SIG-M5 treated with dmso at 0.1 percent for 504 hours (cell line): ENCODE measurements around the gene FOXP4.

ENCODE experiments used
- DNase-seq: peaks from one replicate; lab custom pipeline; 2025; ENCODE audit not compliant: unreplicated experiment; lab: John Stamatoyannopoulos, UW

Gene FOXP4

DNA sequence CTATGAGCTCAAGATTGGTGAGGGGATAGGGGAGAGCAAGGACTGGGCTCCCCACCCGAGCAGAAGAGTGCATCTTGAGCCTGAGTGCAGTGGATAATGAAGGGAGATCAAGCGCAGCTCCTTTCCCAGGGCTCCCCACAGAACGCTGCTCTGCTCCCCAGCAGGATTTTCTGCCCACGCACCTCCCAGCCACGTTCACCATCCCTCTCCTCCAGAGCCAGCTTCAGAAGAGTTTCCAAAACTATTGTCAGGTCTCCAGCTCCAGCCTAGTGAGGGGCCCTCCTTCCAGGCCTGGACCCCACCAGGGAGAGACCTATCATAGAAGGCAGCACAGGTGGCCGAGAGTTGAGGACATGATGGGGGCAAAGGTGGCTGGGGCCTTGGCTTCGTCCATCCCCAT, 34.5 kb downstream of the FOXP4 start:
- DNase-seq: no peak

DNA sequence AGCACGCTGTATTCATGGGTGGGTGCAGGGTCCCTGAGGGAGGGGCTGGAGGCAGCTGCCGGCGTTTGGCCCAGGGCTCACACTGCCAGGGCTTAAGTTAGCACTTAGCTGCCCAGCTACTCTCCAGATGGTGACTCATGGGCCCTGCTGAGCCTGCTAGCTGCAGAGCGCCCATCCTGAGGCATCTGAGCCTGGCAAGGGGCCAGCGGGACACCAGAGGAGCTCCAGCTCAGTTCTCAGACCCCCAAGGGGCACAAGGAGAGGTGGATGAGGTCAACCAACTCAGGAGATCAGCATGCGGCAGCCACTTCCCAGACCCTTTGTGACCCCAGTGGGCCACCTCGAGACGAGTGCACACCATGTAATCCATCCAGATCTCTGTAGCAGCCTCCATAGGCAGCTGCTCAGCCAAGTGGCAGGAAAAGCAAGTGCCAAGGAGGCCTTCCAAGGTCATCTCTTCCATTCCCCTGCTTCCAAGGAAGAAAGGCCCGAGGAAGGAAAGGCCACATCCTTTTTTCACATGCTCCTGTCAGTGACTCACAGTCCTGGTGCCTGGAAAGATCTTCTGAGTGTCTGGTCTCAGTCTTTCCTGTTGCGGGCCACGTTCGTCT, 35.3 kb downstream of the FOXP4 start:
- DNase-seq: no peak

DNA sequence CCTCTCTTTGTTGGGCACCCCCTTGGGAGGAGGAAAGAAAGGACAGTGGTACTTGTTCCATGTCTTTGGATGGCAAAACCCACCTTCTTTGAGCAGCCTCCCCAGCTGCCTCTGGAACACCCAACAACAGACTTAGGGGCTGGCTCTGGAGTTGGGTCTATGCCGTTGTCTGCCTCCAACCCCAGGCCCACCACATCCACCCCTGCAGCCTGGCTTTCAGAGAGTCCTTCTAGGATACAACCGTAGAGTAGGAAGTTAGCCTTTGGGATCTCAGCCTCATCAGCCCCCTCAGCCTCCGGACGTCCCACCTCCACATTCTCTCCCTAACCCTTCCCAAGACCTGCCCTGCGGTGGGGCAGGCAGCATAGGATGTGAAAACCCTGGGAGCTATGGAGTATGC, 36.4 kb downstream of the FOXP4 start:
- DNase-seq: no peak

DNA sequence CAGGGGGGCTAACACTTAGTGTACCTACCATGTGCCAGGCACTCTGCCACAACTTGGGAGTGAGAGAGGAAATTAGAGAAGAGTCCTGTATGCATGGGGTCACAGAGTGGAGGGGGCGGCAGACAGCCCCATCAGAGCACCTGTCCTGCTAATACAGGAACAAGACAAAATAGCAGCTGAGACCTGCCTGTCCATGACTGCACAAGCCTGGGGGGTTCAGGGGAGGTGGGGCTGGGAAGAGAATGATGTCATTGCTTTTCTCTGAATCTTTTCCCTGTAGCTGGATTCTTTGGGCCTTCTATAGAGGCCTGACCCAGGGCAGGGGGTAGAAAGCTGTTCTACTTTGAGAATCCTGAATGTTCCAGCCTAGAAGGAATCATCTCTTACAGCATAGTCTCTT, 37.4 kb downstream of the FOXP4 start:
- DNase-seq: no peak

DNA sequence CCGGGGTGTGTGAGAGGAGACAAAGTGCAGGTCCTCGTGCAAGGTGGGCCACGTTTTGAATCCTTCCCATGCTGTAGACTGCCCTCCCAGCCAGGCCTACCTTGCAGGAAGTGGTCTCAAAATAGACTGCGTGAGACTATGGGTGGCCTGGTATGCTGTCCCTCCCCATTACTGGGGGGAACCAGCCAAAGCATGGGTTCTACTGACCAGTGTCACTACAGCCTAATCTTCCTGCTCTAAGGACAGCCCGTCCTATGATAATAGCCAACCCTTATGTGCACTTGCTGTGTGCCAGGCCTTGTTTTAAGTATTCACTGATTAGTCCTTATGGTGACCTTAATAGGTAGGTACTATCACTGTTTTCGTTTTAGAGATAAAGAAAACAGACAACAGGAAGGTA, 38.0 kb downstream of the FOXP4 start:
- no peak for DNase-seq

DNA sequence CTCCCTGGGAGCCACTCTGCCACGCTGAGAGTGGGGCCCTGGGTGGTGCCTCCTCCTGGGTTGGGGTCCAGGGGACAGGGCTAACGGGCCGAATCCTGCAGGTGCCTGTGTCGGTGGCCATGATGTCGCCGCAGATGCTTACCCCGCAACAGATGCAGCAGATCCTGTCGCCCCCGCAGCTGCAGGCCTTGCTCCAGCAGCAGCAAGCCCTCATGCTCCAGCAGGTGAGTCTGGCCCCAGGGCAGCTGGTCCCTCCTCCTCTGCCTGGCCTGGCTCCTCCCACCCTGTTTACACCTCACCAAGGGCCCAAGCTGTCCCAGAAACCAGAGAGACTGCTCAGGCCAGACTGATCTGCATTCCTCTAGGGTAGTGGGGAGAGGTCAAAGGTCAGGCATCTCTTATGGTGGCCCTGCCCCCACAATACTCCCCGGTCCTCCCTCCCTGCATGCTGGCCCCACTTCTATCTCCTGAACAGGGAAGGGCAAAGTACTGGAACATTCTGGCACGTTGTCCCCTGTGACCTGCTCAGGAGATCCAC, 38.6 kb downstream of the FOXP4 start:
- DNase-seq: peak; percentile 8

DNA sequence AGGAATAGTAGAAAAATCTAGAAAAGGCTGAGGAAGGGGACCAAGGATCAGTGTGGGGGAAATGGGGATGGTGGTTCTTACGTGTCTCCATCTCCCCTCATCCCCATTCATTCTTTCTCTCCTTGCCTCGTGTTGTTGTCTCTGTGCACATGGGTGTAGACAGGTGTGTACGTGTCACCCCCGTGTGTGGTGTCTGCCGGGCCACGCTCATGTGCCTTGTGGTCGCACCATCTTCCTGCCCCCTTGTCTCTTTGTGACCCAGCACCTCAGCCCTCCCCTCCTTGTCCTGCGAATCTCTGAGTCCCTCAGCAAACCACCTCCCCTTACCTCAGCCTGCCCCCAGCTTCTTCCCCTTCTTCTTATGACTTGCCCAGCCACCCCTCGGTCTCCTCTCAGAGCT, 39.4 kb downstream of the FOXP4 start:
- DNase-seq: no peak

DNA sequence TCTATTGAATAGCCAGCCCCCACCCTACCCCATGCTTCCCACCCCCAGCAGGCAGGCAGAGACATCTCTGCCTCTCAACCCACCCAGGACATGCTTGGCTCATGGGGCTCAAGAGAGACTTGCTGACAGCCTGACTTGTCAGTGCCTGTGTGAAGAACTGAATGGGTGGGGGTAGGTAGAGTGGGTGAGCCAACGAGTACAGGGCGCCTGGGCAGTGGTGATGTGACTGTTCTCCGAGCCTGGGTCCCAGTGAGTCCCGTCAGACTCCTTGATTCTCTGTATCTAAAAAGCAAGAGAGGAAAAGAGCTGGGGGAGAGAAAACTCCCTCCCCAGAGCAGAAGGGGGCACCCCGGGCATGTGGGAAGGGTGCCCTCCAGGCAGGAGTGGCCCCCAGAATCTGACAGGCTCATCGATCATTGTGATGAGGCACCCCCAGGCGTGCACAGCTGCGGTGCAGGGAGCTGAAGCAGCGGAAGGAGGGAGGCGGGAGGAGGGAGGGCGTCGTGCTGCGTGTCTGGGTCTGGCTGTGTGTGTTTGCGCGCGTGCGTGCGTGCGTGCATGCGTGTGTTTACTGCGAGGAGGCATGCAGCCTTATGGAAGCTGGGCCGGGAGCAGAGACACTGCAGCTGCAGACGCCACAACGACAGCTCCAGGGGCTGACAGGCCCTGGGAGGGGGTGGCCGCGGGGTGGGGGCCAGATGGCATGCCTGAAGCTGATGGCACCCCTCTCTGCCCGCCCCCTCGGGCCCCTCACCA, 40.2 kb downstream of the FOXP4 start:
- DNase-seq: no peak

DNA sequence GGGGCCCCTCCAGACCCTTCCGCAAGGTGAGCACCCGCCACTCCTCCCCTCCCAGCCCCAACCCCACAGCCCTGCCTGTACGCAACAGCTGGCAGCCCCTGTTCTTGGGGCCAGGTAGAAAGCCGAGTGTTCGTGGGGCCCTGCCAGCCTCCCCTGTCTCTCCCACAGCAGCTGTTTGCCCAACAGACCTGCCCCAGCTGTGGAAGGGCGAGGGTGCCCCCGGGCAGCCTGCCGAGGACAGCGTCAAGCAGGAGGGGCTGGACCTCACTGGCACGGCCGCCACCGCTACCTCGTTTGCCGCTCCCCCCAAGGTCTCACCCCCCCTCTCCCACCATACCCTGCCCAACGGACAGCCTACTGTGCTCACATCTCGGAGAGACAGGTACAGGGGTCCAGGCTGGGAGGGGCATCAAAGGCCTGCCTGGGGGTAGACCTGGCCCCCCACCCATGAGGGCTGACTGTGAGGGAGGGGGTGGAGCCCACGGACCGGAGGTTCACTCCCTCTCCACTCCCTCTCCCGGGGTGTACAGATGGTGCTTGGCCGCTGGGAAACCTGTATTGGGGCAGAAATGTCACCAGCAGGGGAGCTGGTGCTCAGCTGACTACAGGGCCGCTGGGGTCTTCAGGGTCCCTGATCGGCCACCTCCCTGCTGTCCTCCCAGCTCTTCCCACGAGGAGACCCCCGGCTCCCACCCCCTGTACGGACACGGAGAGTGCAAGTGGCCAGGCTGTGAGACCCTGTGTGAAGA, 41.1 kb downstream of the FOXP4 start:
- DNase-seq: no peak

DNA sequence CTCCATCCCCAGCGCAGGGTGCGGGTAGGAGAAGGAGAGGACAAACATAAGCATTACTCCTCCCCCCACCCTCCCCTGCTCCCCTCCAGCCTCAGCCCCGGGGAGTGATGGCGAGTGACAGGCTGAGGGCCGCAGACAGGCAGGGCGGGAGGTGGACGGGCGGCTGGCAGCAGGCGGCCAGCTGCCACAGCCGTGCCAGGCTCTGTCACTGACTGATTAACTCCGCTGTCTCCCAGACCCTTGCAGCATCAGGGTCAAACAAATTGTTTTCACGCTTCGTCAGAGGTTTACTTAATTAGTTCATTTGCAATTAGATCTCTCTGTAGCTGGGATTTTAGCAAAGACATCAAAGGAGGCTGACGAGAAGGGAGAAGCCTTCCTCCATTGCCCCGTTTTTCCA, 41.9 kb downstream of the FOXP4 start:
- no peak for DNase-seq

DNA sequence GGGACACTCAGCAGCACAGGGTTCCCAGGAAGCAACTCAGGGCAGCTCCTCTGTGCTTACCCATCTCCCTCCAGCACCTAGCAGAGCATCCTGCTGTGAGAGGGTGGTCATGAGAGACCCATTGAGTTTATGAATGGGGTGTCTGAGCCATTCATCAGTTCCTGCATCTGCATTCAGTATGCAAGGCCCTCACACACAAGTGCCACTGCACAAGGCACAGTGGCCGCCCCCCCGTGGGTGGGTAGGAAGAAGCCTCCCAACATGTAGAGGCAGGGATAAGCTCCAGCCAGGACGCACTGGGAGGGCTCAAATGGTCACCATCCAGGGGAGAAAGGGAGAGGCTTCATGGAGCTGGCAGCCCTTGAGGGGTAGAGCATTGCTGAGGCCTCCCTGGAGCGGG, 43.0 kb downstream of the FOXP4 start:
- no peak for DNase-seq

DNA sequence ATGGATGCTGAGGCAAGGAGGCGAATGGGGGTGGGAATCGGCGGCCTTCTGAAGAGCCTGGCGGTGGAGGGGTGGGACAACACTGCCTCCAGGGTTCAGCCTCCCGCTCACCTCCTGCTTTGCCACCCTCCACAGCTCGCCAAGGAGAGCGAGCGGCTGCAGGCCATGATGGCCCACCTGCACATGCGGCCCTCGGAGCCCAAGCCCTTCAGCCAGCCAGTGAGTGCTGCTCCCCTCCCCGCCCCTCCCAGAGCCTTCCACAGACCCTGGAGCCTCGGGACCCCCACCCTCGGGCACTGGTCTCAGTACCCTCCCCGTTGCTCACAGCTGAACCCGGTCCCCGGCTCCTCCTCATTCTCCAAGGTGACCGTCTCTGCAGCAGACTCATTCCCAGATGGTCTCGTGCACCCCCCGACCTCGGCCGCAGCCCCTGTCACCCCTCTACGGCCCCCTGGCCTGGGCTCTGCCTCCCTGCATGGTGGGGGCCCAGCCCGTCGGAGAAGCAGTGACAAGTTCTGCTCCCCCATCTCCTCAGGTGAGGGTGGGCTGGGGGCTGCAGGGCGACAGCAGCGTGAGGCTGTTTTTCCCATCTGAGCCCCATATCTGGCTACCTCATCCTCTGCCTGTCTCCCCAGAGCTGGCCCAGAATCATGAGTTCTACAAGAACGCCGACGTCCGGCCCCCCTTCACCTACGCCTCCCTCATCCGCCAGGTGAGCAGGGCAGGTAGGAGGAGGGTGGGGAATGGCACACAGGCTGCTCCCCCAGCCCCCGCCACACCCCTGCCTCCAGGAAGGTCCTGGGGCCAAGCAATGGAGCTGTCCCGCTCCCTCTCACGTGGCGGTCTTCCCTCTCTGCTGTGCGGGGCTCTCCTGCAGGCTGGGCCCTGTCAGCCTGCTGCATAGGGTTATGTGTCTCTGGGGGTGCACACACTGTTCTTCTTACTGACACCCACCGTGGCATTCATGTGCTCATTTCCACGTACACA, 43.7 kb downstream of the FOXP4 start:
- DNase-seq: no peak

DNA sequence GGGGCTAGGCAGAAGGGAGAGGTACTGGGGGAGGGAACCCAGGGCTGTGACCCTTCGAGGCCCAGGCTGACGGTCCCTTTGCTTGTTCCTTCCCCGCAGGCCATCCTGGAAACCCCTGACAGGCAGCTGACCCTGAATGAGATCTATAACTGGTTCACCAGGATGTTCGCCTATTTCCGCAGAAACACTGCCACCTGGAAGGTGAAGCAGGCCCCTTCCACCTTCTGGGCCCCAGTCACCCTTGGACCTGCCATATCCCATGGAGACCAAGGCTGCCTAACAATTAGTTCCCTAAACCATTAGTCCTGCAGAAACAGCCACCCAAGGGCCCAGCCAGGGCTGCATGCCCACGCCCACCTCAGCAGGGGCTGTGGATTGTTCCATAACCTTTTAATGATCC, 44.9 kb downstream of the FOXP4 start:
- no peak for DNase-seq

DNA sequence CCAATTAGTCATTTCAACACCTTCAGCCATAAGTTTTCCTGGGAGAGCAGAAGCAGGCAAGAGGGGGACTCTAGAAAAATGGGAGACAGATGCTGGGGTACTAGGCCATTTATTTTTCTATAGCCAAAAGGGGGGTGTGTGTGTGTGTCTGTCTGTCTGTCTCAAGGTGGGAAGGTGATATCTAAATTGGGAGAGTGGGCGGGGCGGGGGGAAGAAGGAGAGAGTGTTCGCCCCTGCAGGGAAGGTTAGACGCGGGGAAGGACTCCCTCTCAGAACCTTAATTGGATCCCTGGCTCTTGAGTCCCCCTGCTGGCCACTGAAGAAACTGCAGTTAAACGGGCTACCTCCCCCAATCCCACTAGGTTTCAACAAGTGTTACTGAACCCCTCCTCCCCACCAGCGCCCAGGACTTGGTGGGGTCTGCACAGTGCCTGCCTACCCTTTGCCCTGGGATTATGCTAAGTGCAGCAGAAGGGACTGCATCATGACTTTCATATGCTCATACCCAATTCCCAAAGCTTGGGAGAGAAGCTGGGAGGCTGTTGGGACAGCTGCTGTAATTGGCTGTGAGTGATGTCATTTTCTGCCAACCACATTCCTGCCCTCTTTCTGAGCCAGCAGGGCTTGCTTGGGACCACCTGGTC, 45.8 kb downstream of the FOXP4 start:
- DNase-seq: peak; percentile 61

DNA sequence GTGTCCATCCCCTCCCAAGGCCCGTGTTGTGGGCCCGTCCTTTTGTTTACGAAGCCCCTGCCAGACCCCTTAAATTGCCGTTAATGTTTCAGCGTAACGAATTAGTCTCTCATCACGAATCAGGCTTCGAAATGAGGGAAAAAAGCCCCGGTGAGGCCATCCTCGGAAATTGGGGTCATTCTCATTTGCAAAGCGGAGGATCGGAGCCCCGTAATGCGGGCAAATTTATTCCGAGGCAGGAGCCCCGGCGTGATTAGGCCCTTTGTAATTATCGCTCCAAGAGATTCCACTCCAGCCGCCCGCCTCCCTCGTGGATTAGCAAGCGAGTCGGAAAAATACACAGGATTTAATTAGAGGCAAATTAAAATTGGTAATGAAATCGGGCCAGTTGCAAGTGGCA, 47.2 kb downstream of the FOXP4 start:
- no peak for DNase-seq

DNA sequence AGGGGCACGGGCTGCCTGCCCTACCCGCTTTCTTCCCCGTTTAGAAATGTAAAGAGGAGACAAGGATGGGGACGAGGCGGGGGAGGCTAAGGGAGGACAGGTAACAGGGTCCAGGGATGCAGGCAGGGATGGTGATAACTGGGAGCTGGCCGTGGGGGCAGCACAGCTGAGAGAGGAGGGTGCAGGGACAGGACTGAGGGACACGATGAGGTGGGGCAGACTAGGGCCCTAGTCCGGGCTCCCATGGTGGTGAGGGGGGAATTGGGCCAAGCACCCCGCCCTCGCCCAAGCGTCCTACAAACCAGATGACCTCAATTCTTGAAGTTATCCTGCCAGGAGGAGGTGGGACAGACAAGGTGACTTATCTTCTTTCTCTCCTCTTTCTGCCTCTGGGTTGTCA, 47.7 kb downstream of the FOXP4 start:
- DNase-seq: no peak

DNA sequence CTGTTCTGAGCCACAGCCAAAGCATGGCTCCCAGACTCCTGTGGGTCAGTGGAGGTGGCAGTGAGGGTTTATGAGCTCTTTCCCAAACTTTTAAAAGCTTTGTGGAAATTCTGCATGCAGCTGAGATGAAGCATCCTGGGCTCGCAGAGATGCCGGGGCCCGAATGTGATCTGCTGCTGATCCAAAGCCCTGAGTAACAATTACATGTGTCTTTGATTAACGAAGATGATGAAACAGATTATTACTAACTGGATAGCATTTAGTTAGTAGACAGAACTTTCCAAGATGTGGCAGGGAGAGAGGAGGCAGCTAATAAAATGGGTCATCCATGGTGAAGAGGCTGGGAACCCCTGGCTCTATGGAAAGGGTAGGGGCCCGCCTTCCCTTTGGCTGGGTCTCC, 48.1 kb downstream of the FOXP4 start:
- no peak for DNase-seq

DNA sequence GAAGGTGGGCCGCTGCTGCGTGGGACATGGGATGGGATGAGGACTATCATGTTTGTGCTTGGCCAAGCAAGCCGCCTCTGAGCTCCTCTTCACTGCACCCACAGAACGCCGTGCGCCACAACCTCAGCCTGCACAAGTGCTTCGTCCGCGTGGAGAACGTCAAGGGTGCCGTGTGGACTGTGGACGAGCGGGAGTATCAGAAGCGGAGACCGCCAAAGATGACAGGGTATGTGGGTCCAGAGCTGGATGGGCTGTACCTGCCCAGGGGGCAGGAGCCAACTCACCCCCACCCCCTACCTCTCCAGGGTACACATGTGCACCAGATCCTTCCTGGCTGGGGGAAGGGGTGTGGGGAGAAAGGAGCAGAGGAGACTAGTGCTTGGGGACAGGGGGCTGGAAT, 48.6 kb downstream of the FOXP4 start:
- no peak for DNase-seq

DNA sequence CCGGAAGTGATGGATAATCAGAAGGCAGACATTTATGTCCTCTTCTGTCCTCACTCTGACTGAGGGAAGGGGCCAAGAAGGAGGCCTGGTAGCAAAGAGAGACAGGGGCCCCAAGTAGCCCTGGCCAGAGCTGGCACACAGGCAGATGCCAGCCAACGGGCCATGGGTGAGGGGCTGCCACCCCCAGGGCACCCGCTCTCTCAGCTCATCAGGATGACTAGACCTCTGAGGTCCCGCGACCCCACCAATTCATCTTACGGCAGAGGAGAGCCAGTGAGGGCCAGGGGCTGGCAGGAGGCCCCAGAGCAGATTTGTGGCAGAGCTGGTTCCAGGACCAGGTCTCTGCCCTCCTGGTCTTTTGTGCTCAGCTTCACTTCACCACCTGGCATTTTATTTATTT, 49.0 kb downstream of the FOXP4 start:
- DNase-seq: no peak

DNA sequence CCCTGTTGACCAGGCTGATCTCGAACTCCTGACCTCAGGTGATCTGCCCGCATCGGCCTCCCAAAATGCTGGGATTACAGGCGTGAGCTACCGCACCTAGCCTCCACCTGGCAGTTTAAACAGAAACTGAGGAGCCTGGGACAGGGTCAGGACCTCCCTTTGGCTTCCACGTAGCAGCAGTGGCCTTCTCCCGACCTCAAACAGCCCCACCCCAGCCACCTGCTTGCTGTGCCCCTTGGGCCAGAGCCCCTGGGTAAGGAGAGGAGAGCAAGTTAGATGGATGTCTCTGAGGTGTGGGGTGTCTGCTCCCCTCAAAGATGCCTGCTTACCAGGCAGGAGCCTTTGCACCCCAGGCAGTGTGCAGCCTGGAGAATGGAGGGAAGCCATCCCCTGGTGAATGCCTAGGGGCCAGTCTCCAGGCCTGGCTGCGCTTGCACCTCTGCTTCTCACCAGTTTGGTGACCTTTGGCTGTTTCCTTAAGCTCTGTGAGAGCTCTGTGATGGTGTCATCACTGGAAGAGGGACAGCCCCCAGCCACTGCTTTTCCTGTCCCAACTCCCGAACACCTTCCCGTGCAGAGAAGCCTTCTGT, 50.0 kb downstream of the FOXP4 start:
- DNase-seq: no peak
